ENCODE data around the gene ATP4A. TPM values are rescaled to one million over a fixed set of nuclear protein-coding genes. Genes with fewer than 3 reads are reported as not detected.

Gene ATP4A
- total RNA-seq, 3 donors from 2014 or later, result not detected

- DNase-seq (ENCODE audit: low spot score in 2 of 2), result no peak
- H3K4me1 ChIP-seq, result peaks cover 0 to 3% of the 10 kb centered on the region in 2 donors
- H3K36me3 ChIP-seq, result no peaks in the 10 kb centered on the region
- intact Hi-C loops (cut with DNase I; ENCODE audit: low total_unique reads), result loop anchor here (5.0 kb wide), 1 partner anchor 492 kb away; no protein-coding TSS in a partner anchor
- peak overlapping the region; percentile 87 to 97 (median 89) for H3K4me3 ChIP-seq
- H3K9me3 ChIP-seq, result no peaks in the 10 kb centered on the region
- peak overlapping the region in 1 of 2 donors; percentile 84 for H3K27ac ChIP-seq
- TF ChIP-seq CTCF (IDR thresholded peaks at IDR 0.05) (no peak), POLR2AphosphoS5 (IDR thresholded peaks at IDR 0.05) (no peak), POLR2A (IDR thresholded peaks at IDR 0.05) (no peak)
- H3K27me3 ChIP-seq, result no peaks in the 10 kb centered on the region
These were observed 19.2 kb downstream of the ATP4A start for GRCh38 chr19:35544110-35544802.

GRCh38 chr19:35543280-35544109, 20.0 kb downstream of the ATP4A start:
- Histone ChIP-seq H3K27me3 (no peaks in the 10 kb centered on the region), H3K4me1 (peaks cover 0 to 3% of the 10 kb centered on the region in 2 donors), H3K4me3 (no peak overlapping the region), H3K9me3 (no peaks in the 10 kb centered on the region), H3K36me3 (no peaks in the 10 kb centered on the region), H3K27ac (no peak overlapping the region)
- no peak for DNase-seq (ENCODE audit: low spot score in 2 of 2)
- TF ChIP-seq POLR2AphosphoS5 (IDR thresholded peaks at IDR 0.05), result no peak
- TF ChIP-seq CTCF (IDR thresholded peaks at IDR 0.05), result no peak
- TF ChIP-seq POLR2A (IDR thresholded peaks at IDR 0.05), result no peak
- intact Hi-C loops (cut with DNase I; ENCODE audit: low total_unique reads), result loop anchor here (5.0 kb wide), 1 partner anchor 491 kb away; no protein-coding TSS in a partner anchor

- no peak for TF ChIP-seq POLR2A (IDR thresholded peaks at IDR 0.05)
- TF ChIP-seq CTCF (IDR thresholded peaks at IDR 0.05), result no peak
- TF ChIP-seq POLR2AphosphoS5 (IDR thresholded peaks at IDR 0.05), result no peak
- H3K4me3 ChIP-seq, result no peak overlapping the region
- H3K4me1 ChIP-seq, result peaks cover 0 to 3% of the 10 kb centered on the region in 2 donors
- H3K9me3 ChIP-seq, result no peaks in the 10 kb centered on the region
- intact Hi-C loops (cut with DNase I; ENCODE audit: low total_unique reads), result loop anchor here (5.0 kb wide), 1 partner anchor 490 kb away; no protein-coding TSS in a partner anchor
- no peak for DNase-seq (ENCODE audit: low spot score in 2 of 2)
- no peak overlapping the region for H3K27ac ChIP-seq
- H3K36me3 ChIP-seq, result no peaks in the 10 kb centered on the region
- H3K27me3 ChIP-seq, result no peaks in the 10 kb centered on the region
These were observed 21.2 kb downstream of the ATP4A start for GRCh38 chr19:35542209-35542608.

- Histone ChIP-seq H3K4me1 (peaks cover 0 to 3% of the 10 kb centered on the region in 2 donors), H3K9me3 (no peaks in the 10 kb centered on the region), H3K36me3 (no peaks in the 10 kb centered on the region), H3K27me3 (no peaks in the 10 kb centered on the region), H3K27ac (no peak overlapping the region), H3K4me3 (no peak overlapping the region)
- DNase-seq (ENCODE audit: low spot score in 2 of 2), result no peak
- intact Hi-C loops (cut with DNase I; ENCODE audit: low total_unique reads), result loop anchor here (5.0 kb wide), 1 partner anchor 488 kb away; no protein-coding TSS in a partner anchor
- TF ChIP-seq POLR2A (IDR thresholded peaks at IDR 0.05) (no peak), CTCF (IDR thresholded peaks at IDR 0.05) (no peak), POLR2AphosphoS5 (IDR thresholded peaks at IDR 0.05) (no peak)
These were observed 23.0 kb downstream of the ATP4A start for GRCh38 chr19:35540356-35540927.
